ENCODE measurements around the gene KLHL10. TPM values are rescaled to one million over a fixed set of nuclear protein-coding genes. Genes with fewer than 3 reads are reported as not detected.
"Not testable (repeated sequence)": the region's sequence is repeated elsewhere in the genome, so short reads cannot be mapped to it uniquely, and the experiment has no call there.

The KLHL10 gene
- total RNA-seq, 1 experiment from 2014 or later: not detected

GRCh38 chr17:41824086-41824485 lies 13.5 kb upstream of the KLHL10 start:
- no peaks in the 10 kb centered on the region for H3K9me3 ChIP-seq (replicated peaks)
- no peak overlapping the region for H3K27ac ChIP-seq
- H3K36me3 ChIP-seq: peaks cover 25% of the 10 kb centered on the region; the same call in 1 of the 2 replicates
- no peaks in the 10 kb centered on the region for H3K4me1 ChIP-seq
- H3K27me3 ChIP-seq: no peaks in the 10 kb centered on the region
- H3K4me3 ChIP-seq: no peak overlapping the region
- DNase-seq: no peak

DNA sequence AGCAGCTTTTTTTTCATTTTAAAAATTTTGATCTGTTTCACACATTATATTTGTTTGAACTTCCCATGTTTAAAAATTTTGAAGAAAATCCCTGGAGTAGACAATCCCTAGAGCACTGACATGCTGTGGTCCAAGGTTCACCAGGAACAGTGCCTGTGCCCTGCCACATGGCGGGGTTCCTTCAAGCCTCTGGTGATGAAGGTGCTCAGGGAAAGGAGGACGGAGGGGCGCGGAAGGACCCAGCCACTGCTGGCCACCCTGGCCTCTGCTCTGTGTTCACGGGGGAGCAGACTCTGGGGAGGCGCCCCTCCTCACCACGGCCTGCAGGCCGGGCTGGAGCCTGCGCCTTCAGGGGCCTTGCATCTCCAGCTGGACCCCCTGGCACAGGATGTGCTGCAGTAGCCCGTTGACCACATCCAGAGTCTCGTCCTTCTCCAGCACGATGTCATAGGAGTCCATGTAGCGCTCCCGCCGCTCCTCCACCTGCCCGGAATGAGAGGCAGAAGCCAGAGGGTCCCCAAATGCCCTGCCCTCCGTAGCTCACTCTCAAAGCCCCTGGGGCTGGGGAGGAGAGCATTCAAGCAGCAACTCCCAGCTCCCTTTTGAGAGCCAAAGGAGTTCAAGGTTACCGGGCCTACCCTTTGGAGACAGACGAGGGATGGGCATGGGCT lies 12.3 kb upstream of the KLHL10 start:
- DNase-seq: no peak
- peaks cover 21% of the 10 kb centered on the region for H3K36me3 ChIP-seq

DNA sequence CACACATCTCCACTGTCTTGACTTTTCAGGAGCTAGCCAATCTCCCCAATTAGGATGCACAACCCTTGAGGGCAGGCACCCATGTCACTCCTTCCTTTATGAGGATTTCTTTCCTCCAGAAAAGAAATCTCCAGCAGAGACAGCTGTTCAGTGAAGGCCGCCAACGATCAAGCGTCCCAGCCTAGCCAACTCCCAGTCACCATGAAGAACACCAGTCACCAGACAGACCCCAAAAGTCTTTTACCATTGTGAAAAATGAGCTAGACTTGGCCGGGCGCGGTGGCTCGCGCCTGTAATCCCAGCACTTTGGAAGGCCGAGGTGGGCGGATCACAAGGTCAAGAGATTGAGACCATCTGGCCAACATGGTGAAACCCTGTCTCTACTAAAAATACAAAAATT lies 7.7 kb upstream of the KLHL10 start:
- H3K27me3 ChIP-seq; H3K27ac ChIP-seq; DNase-seq; H3K4me3 ChIP-seq; H3K9me3 ChIP-seq (replicated peaks); H3K4me1 ChIP-seq: not testable (repeated sequence)
- peaks cover 37% of the 10 kb centered on the region for H3K36me3 ChIP-seq

More for the DNA sequence above, 12.3 kb upstream of the KLHL10 start:
- Histone ChIP-seq H3K4me3 (no peak overlapping the region), H3K27ac (no peak overlapping the region), H3K27me3 (no peaks in the 10 kb centered on the region), H3K9me3 (replicated peaks) (no peaks in the 10 kb centered on the region), H3K4me1 (no peaks in the 10 kb centered on the region)

DNA sequence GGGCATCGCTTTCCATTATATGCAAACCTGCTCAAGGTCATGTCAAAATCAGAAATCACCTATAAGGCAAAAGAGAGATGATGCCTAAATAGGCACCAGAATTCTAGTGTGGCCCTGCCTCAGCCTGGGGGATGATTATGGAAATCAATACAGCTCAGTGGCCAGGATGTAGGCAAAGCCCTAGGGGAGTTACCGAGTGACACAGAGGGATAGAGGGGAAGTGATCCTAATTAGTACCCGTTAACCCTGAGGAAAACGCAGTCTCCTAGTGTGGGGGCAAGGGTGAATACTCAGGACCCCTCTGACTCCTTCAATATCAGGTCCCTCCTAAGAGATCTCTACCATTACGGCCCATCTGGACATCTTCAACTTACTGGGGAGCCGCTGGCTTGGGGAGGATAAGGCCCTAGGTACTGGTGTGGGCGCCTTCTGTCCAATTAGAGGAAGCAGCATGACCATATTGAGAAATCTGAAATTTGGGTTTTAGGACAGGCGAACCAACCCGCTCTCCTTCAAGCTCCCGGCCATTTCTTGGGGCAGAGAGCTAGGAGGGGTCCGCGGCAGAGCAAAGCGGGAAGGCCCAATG lies 2.3 kb upstream of the KLHL10 start:
- H3K27ac ChIP-seq: peak overlapping the region; percentile 39
- DNase-seq: peak in 1 of 2 experiments; percentile 28

GRCh38 chr17:41835800-41836549 lies 1.6 kb upstream of the KLHL10 start, which contains the start of gene NT5C3B:
TSS of gene NT5C3B (minus strand) at chr17:41836232. CDS start at chr17:41836193, 39 bp downstream.
- H3K36me3 ChIP-seq: peaks cover 17% of the 10 kb centered on the region
- H3K27ac ChIP-seq: peak within 1 kb of the TSS; percentile 39
- no peaks in the 10 kb centered on the region for H3K27me3 ChIP-seq
- peak; percentile 66 to 74 for DNase-seq
- no peaks in the 10 kb centered on the region for H3K9me3 ChIP-seq (replicated peaks)
- H3K4me3 ChIP-seq: peak within 1 kb of the TSS; percentile 93
- no peaks in the 10 kb centered on the region for H3K4me1 ChIP-seq

More for the DNA sequence above, 2.3 kb upstream of the KLHL10 start:
- Histone ChIP-seq H3K4me3 (peak overlapping the region; percentile 93), H3K36me3 (peaks cover 23% of the 10 kb centered on the region), H3K9me3 (replicated peaks) (no peaks in the 10 kb centered on the region), H3K27me3 (no peaks in the 10 kb centered on the region), H3K4me1 (no peaks in the 10 kb centered on the region)

- no peaks in the 10 kb centered on the region for H3K27me3 ChIP-seq
Measured at GRCh38 chr17:41836550-41837196, 952 bp upstream of the KLHL10 start.

DNA sequence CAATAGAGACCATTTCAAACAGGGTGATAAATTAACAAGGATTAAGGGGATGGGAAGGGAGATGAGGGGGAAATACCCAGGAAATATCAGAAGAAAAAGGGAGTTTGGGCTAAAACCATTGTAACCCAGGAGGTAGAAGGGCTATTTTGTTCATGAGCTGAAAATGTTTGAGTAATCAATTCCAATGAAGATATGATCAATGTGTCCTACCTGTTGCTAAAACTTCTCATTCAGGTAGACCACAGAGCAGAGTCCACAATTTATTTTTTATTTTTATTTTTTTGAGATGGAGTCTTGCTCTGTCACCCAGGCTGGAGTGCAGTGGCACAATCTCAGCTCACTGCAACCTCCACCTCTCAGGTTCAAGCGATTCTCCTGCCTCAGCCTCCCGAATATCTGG lies 1.8 kb downstream of the KLHL10 start:
- H3K9me3 ChIP-seq (replicated peaks); H3K4me3 ChIP-seq; H3K4me1 ChIP-seq; H3K36me3 ChIP-seq; H3K27ac ChIP-seq; H3K27me3 ChIP-seq; DNase-seq: not testable (repeated sequence)

More at GRCh38 chr17:41836550-41837196, 952 bp upstream of the KLHL10 start:
- no peaks in the 10 kb centered on the region for H3K4me1 ChIP-seq
- H3K27ac ChIP-seq: no peak overlapping the region
- peak in 1 of 2 experiments; percentile 26 for DNase-seq
- peak overlapping the region; percentile 93 for H3K4me3 ChIP-seq
- peaks cover 13% of the 10 kb centered on the region for H3K36me3 ChIP-seq
- H3K9me3 ChIP-seq (replicated peaks): no peaks in the 10 kb centered on the region

GRCh38 chr17:41840781-41841180 lies 3.2 kb downstream of the KLHL10 start:
- H3K27me3 ChIP-seq; H3K27ac ChIP-seq; DNase-seq; H3K4me3 ChIP-seq; H3K9me3 ChIP-seq (replicated peaks); H3K36me3 ChIP-seq; H3K4me1 ChIP-seq: not testable (repeated sequence)

DNA sequence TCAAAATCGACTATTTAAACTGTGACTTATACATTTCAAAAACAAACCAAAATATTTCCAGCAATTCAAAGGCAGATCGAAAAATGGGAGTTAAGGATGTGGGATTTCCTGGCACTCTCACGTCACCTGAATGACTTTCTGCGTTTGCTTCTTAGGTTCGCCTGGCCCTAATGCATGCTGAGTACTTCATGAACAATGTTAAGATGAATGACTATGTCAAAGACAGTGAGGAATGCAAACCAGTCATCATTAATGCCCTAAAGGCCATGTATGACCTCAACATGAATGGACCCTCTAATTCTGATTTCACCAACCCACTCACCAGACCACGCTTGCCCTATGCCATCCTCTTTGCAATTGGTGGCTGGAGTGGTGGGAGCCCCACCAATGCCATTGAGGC lies 7.3 kb downstream of the KLHL10 start:
- Histone ChIP-seq H3K27me3 (no peaks in the 10 kb centered on the region), H3K27ac (no peak overlapping the region), H3K36me3 (no peaks in the 10 kb centered on the region), H3K4me1 (no peaks in the 10 kb centered on the region), H3K9me3 (replicated peaks) (no peaks in the 10 kb centered on the region), H3K4me3 (no peak overlapping the region)
- no peak for DNase-seq

DNA sequence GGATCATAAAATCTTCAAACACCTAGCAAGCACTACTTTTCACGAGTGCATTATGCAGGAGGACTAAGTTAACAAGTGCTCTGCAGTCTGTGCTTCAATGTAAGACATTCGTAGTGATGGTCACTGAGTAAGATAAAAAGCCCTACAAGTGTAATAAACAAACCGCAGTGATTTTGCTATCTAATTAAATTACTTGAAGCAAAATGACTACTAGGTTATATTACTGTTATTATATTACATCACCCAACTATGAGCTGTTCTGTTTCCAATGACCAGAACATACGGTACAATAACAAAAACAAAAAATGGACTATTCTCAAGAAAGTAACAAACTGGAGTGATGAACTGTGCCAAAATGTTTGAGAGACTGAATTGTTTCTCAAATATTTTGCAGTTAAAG lies 11.2 kb downstream of the KLHL10 start:
- DNase-seq: no peak
- H3K27me3 ChIP-seq: no peaks in the 10 kb centered on the region
- no peak overlapping the region for H3K4me3 ChIP-seq
- no peak overlapping the region for H3K27ac ChIP-seq
- H3K9me3 ChIP-seq (replicated peaks): no peaks in the 10 kb centered on the region
- 0 out of 2 replicates have a peak, but pooled peaks cover 3% of the 10 kb centered on the region for H3K36me3 ChIP-seq
- H3K4me1 ChIP-seq: 0 out of 2 replicates have a peak, but pooled peaks cover 2% of the 10 kb centered on the region

GRCh38 chr17:41849251-41849990 lies 11.8 kb downstream of the KLHL10 start:
- Histone ChIP-seq H3K27ac (no peak overlapping the region), H3K4me1 (0 out of 2 replicates have a peak, but pooled peaks cover 2% of the 10 kb centered on the region), H3K36me3 (peaks cover 3% of the 10 kb centered on the region; the same call in 1 of the 2 replicates), H3K27me3 (no peaks in the 10 kb centered on the region), H3K9me3 (replicated peaks) (no peaks in the 10 kb centered on the region), H3K4me3 (no peak overlapping the region)
- no peak for DNase-seq

DNA sequence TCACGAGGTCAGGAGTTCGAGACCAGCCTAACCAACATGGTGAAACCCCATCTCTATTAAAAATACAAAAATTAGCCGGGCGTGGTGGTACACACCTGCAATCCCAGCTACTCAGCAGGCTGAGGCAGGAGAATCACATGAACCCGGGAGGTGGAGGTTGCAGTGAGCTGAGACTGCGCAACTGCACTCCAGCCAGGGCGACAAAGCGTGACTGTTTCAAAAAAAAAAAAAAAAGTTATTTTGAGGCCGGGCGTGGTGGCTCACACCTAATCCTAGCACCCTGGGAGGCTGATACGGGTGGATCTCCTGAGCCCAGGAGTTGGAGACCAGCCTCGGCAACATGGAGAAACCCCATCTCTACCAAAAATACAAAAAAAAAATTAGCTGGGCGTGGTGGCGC lies 13.8 kb downstream of the KLHL10 start:
- not testable (repeated sequence) for DNase-seq; H3K9me3 ChIP-seq (replicated peaks); H3K4me3 ChIP-seq; H3K27me3 ChIP-seq; H3K27ac ChIP-seq; H3K4me1 ChIP-seq; H3K36me3 ChIP-seq

DNA sequence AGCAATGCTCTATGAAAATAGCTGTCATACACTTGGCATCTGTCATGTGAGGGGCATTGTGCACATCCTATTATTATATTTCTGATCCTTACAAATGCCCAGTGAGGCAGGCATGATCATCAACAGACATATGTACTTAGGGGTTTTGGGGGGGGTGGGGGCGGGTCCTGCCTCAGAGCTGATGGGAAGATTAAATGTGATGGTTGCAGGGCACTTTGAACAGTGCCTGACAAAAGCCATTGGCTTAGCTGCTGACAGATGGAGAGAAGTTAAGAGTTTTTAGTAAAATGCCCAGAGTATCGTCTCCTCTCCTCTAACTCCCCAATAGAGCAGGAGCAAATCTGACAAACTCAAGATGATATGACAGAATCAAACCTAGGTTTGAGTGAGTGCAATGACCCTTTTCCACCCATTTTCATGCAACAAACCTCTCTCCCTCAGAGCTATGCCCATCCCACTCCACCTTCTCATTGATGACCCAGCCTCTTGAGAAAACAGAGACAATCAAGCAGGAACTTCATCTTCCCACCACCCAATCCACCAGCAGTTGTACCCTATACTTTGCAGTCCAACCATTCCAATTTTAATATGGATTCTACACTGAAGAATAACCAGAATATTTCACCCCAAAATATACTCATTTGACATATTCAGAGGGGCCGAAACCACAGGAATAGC lies 22.8 kb downstream of the KLHL10 start:
- H3K9me3 ChIP-seq (replicated peaks): no peaks in the 10 kb centered on the region
- H3K27ac ChIP-seq: no peak overlapping the region
- H3K4me1 ChIP-seq: peaks cover 7% of the 10 kb centered on the region; the same call in 1 of the 2 replicates
- H3K27me3 ChIP-seq: no peaks in the 10 kb centered on the region
- no peaks in the 10 kb centered on the region for H3K36me3 ChIP-seq
- no peak overlapping the region for H3K4me3 ChIP-seq
- DNase-seq: no peak
